H9 (cell line): ENCODE results near the gene DCST2. TPM values are rescaled to one million over a fixed set of nuclear protein-coding genes. Genes with fewer than 3 reads are reported as not detected.

Experiments
- DNase-seq: peaks from one replicate; pipeline ENCODE4 v3.0.0-alpha.2; 2017
- H2AFZ ChIP-seq: one replicate; pipeline ENCODE4 v1.6.1; 2013; ENCODE audit warnings: mild to moderate bottlenecking, low read length, control low read depth, moderate library complexity
- H2AK5ac ChIP-seq: 2 replicates; pipeline ENCODE4 v1.6.1; 2013; ENCODE audit warnings: low read length, control low read depth, mixed read lengths; ENCODE audit not compliant: insufficient read length
- H2BK120ac ChIP-seq: one replicate; pipeline ENCODE4 v1.6.1; 2013; ENCODE audit warnings: low read depth, mild to moderate bottlenecking, low read length, control low read depth, inconsistent platforms; ENCODE audit not compliant: poor library complexity, severe bottlenecking
- H2BK12ac ChIP-seq: 2 replicates; pipeline ENCODE4 v1.6.1; 2013; ENCODE audit warnings: low read length, control low read depth, mixed read lengths, low read depth; ENCODE audit not compliant: insufficient read length
- H2BK15ac ChIP-seq: 2 replicates; pipeline ENCODE4 v1.6.1; 2013; ENCODE audit warnings: low read depth, low read length, control low read depth
- H2BK20ac ChIP-seq: one replicate; pipeline ENCODE4 v1.6.1; 2013; ENCODE audit warnings: low read depth, mild to moderate bottlenecking, low read length, control low read depth, inconsistent platforms; ENCODE audit not compliant: poor library complexity, severe bottlenecking
- H2BK5ac ChIP-seq: 2 replicates; pipeline ENCODE4 v1.6.1; 2013; ENCODE audit warnings: low read length, control low read depth, mixed read lengths; ENCODE audit not compliant: insufficient read length
- H3K14ac ChIP-seq: 2 replicates; pipeline ENCODE4 v1.6.1; 2013; ENCODE audit warnings: low read length, control low read depth; ENCODE audit not compliant: insufficient read depth
- H3K18ac ChIP-seq: 2 replicates; pipeline ENCODE4 v1.6.1; 2013; ENCODE audit warnings: low read depth, mild to moderate bottlenecking, mixed read lengths, low read length, control low read depth; ENCODE audit not compliant: insufficient read length
- H3K23ac ChIP-seq: 2 replicates; pipeline ENCODE4 v1.6.1; 2013; ENCODE audit warnings: low read length, control low read depth, mixed read lengths, low read depth; ENCODE audit not compliant: insufficient read length
- H3K23me2 ChIP-seq: 2 replicates; pipeline ENCODE4 v1.6.1; 2013; ENCODE audit warnings: low read depth, mild to moderate bottlenecking, mixed read lengths, low read length, control low read depth; ENCODE audit not compliant: insufficient read length, poor library complexity, severe bottlenecking
- H3K27ac ChIP-seq: 2 replicates; pipeline ENCODE4 v1.5.1; 2013; ENCODE audit warnings: low read length, control low read depth, mixed read lengths, low read depth; ENCODE audit not compliant: insufficient read length
- H3K27me3 ChIP-seq: 2 replicates; pipeline ENCODE4 v1.6.1; 2013; ENCODE audit warnings: low read length, control low read depth, inconsistent platforms; ENCODE audit not compliant: insufficient read depth
- H3K4ac ChIP-seq: 2 replicates; pipeline ENCODE4 v1.6.1; 2013; ENCODE audit warnings: low read depth, mild to moderate bottlenecking, control low read depth, inconsistent platforms, low read length, moderate library complexity
- H3K4me1 ChIP-seq: 2 replicates; pipeline ENCODE4 v1.6.1; 2013; ENCODE audit warnings: low read length, control low read depth, inconsistent platforms; ENCODE audit not compliant: insufficient read depth
- H3K4me2 ChIP-seq: 2 replicates; pipeline ENCODE4 v1.6.1; 2013; ENCODE audit warnings: low read length, control low read depth, mixed read lengths; ENCODE audit not compliant: insufficient read length, insufficient read depth
- H3K56ac ChIP-seq: 2 replicates; pipeline ENCODE4 v1.6.1; 2013; ENCODE audit warnings: low read depth, mild to moderate bottlenecking, mixed read lengths, low read length, control low read depth; ENCODE audit not compliant: insufficient read length
- H3K79me1 ChIP-seq: 2 replicates; pipeline ENCODE4 v1.6.1; 2013; ENCODE audit warnings: low read depth, mild to moderate bottlenecking, moderate library complexity, low read length, control low read depth, inconsistent platforms; ENCODE audit not compliant: insufficient read depth, poor library complexity, severe bottlenecking
- H3K79me2 ChIP-seq: 2 replicates; pipeline ENCODE4 v1.6.1; 2013; ENCODE audit warnings: low read length, control low read depth, inconsistent platforms; ENCODE audit not compliant: insufficient read depth
- H3K9ac ChIP-seq: 2 replicates; pipeline ENCODE4 v1.6.1; 2013; ENCODE audit warnings: low read length, control low read depth, mixed read lengths; ENCODE audit not compliant: insufficient read length; ENCODE audit errors: extremely low read depth
- H3K9me3 ChIP-seq: one replicate; pipeline ENCODE4 v1.6.1; 2013; ENCODE audit warnings: low read depth, low read length, inconsistent platforms; ENCODE audit not compliant: control insufficient read depth
- H3T11ph ChIP-seq: one replicate; pipeline ENCODE4 v1.6.1; 2013; ENCODE audit warnings: mild to moderate bottlenecking, low read length, control low read depth, inconsistent platforms
- H4K20me1 ChIP-seq: one replicate; pipeline ENCODE4 v1.6.1; 2013; ENCODE audit not compliant: control insufficient read depth, insufficient read length, insufficient read depth
- H4K5ac ChIP-seq: 2 replicates; pipeline ENCODE4 v1.6.1; 2013; ENCODE audit warnings: low read depth, mild to moderate bottlenecking, mixed read lengths, low read length, control low read depth; ENCODE audit not compliant: insufficient read length
- H4K8ac ChIP-seq: replicated peaks from 2 replicates; pipeline ENCODE4 v1.6.1; 2013; ENCODE audit warnings: low read length, control low read depth, mixed read lengths, low read depth; ENCODE audit not compliant: insufficient read length
- H4K91ac ChIP-seq: 2 replicates; pipeline ENCODE4 v1.6.1; 2013; ENCODE audit warnings: low read depth, mild to moderate bottlenecking, moderate library complexity, mixed read lengths, low read length, control low read depth; ENCODE audit not compliant: insufficient read length
- H3K27ac Mint-ChIP-seq, 3 experiments: 2 replicates in 2 of 3; 3 replicates in 1 of 3; pipeline ENCODE4 v1.8.0; 2020 to 2021; ENCODE audit warnings: mixed read lengths in 3 of 3, mild to moderate bottlenecking in 1 of 3, moderate library complexity in 1 of 3
- H3K27me3 Mint-ChIP-seq: 2 replicates; pipeline ENCODE4 v1.8.0; 2021; ENCODE audit warnings: low read depth, mild to moderate bottlenecking, moderate library complexity, mixed read lengths
- H3K36me3 Mint-ChIP-seq, 3 experiments: 2 replicates in 2 of 3; 3 replicates in 1 of 3; pipeline ENCODE4 v1.8.0; 2020 to 2021; ENCODE audit warnings: low read depth in 3 of 3, mixed read lengths in 3 of 3; ENCODE audit not compliant: insufficient read depth in 1 of 3
- H3K4me1 Mint-ChIP-seq, 2 experiments: 2 replicates each; pipeline ENCODE4 v1.8.0; 2020; ENCODE audit warnings: mixed read lengths in 2 of 2
- H3K4me3 Mint-ChIP-seq, 2 experiments: 2 replicates in 1 of 2; 3 replicates in 1 of 2; pipeline ENCODE4 v1.8.0; 2020 to 2021; ENCODE audit warnings: mild to moderate bottlenecking in 2 of 2, mixed read lengths in 2 of 2, moderate library complexity in 1 of 2
- H3K9me3 Mint-ChIP-seq, 2 experiments: 2 replicates in 1 of 2; 3 replicates in 1 of 2; pipeline ENCODE4 v1.8.0; 2020; ENCODE audit warnings: mild to moderate bottlenecking in 2 of 2, mixed read lengths in 2 of 2, moderate library complexity in 1 of 2
- CTCF ChIP-seq: fragments of 200-600 bp; sonication (generic); conservative IDR thresholded peaks from 3 replicates; pipeline ENCODE4 v1.8.0; 2021; ENCODE audit warnings: antibody characterized with exemption, mild to moderate bottlenecking
- WGBS: extraction: QIAGEN DNeasy Blood & Tissue Kit; methylation state at CpG from one replicate; pipeline ENCODE4 v1.1.7; 2013; ENCODE audit warnings: missing lambda C conversion rate, low lambda C conversion rate, mixed read lengths; ENCODE audit not compliant: insufficient read length; ENCODE audit errors: extremely low coverage; 5-methylcytosine and 5-hydroxymethylcytosine counted together
- total RNA-seq: library from RNA; stranded (reverse); gene quantifications from 2 replicates; pipeline ENCODE4 v1.2.1, GENCODE V29; 2021

DCST2 gene
- total RNA-seq, 1 experiment from 2014 or later, result 0.35 TPM

- no peak overlapping the region for H2BK15ac ChIP-seq
- H4K8ac ChIP-seq, result no peak overlapping the region
- H3K27ac ChIP-seq, result no peak overlapping the region
- H2AK5ac ChIP-seq, result no peak overlapping the region
- no peak overlapping the region for H4K91ac ChIP-seq
- no peaks in the 10 kb centered on the region for H3K9me3 ChIP-seq
- no peak overlapping the region for H3K23ac ChIP-seq
- Mint-ChIP-seq H3K27me3 (peaks cover 66% of the 10 kb centered on the region), H3K36me3 (0 out of 7 replicates have a peak, but pooled peaks cover 0 to 4% (median 0%) of the 10 kb centered on the region in 3 experiments), H3K4me1 (peaks cover 31 to 52% of the 10 kb centered on the region in 2 experiments), H3K4me3 (peak overlapping the region in 1 of 2 experiments; percentile 66; a peak in 3 of 5 replicates), H3K27ac (no peak overlapping the region; a peak in 1 of 7 replicates), H3K9me3 (peaks cover 0 to 6% of the 10 kb centered on the region in 2 experiments; a peak in 3 of 5 replicates)
- no peak overlapping the region for H4K5ac ChIP-seq
- no peaks in the 10 kb centered on the region for H4K20me1 ChIP-seq
- no peak overlapping the region for H2BK120ac ChIP-seq
- H3K9ac ChIP-seq, result no peak overlapping the region
- no peak overlapping the region for H3K14ac ChIP-seq
- DNase-seq, result no peak
- H2BK5ac ChIP-seq, result no peak overlapping the region
- H3K79me2 ChIP-seq, result no peaks in the 10 kb centered on the region
- no peak overlapping the region for H2AFZ ChIP-seq
- no peak overlapping the region for H3K18ac ChIP-seq
- H3T11ph ChIP-seq, result no peak overlapping the region
- no peak for TF ChIP-seq CTCF
- H3K79me1 ChIP-seq, result no peaks in the 10 kb centered on the region
- H3K4me2 ChIP-seq, result no peak overlapping the region
- H2BK12ac ChIP-seq, result no peak overlapping the region
- peaks cover 30% of the 10 kb centered on the region for H3K23me2 ChIP-seq
- WGBS, result no CpG with 5 or more reads among the region's 6 CpGs
- no peak overlapping the region for H3K4ac ChIP-seq
- H3K56ac ChIP-seq, result no peak overlapping the region
- no peak overlapping the region for H2BK20ac ChIP-seq
- H3K27me3 ChIP-seq, result peaks cover 46% of the 10 kb centered on the region
- H3K4me1 ChIP-seq, result no peaks in the 10 kb centered on the region
Observed at GRCh38 chr1:155083052-155083541, 49.5 kb upstream of the DCST2 start.
